ENCODE data around the gene HSD3B2. TPM values are rescaled to one million over a fixed set of nuclear protein-coding genes. Genes with fewer than 3 reads are reported as not detected.

HSD3B2 gene
- total and polyA plus RNA-seq, 2 experiments from 2014 or later, result 3.4 to 4.6 TPM

GRCh38 chr1:119391749-119392148 is 23.2 kb upstream of the HSD3B2 start:
- Histone ChIP-seq H3K4me3 (no peak overlapping the region), H2AFZ (no peak overlapping the region), H4K20me1 (ENCODE audit: insufficient read depth, poor library complexity, severe bottlenecking) (no peaks in the 10 kb centered on the region), H3K9me3 (ENCODE audit: low read depth) (no peaks in the 10 kb centered on the region), H3K27me3 (no peaks in the 10 kb centered on the region), H3K4me1 (ENCODE audit: insufficient read depth) (no peaks in the 10 kb centered on the region), H3K27ac (no peak overlapping the region), H3K36me3 (replicated peaks; ENCODE audit: insufficient read depth, low read depth) (no peaks in the 10 kb centered on the region), H3K9me2 (replicated peaks; ENCODE audit: insufficient read depth) (no peaks in the 10 kb centered on the region), H3K4me2 (no peak overlapping the region), H3K79me2 (no peaks in the 10 kb centered on the region)
- DNase-seq (ENCODE audit: low spot score), result no peak
- TF ChIP-seq EZH2 (IDR thresholded peaks at IDR 0.05; ENCODE audit: borderline replicate concordance), result no peak
- TF ChIP-seq EZH2phosphoT487 (IDR thresholded peaks at IDR 0.05; ENCODE audit: low read depth, severe bottlenecking, unreplicated experiment), result no peak
- TF ChIP-seq CTCF (IDR thresholded peaks at IDR 0.05; ENCODE audit: poor library complexity), result no peak
- WGBS (ENCODE audit: low lambda C conversion rate, missing lambda C conversion rate), result 82% methylated on average over 3 of the region's 3 CpGs

- TF ChIP-seq EZH2 (IDR thresholded peaks at IDR 0.05; ENCODE audit: borderline replicate concordance), result no peak
- no peak for TF ChIP-seq CTCF (IDR thresholded peaks at IDR 0.05; ENCODE audit: poor library complexity)
- TF ChIP-seq EZH2phosphoT487 (IDR thresholded peaks at IDR 0.05; ENCODE audit: low read depth, severe bottlenecking, unreplicated experiment), result no peak
- WGBS (ENCODE audit: low lambda C conversion rate, missing lambda C conversion rate), result 75% methylated on average over 1 of the region's 1 CpG
- Histone ChIP-seq H3K36me3 (replicated peaks; ENCODE audit: insufficient read depth, low read depth) (no peaks in the 10 kb centered on the region), H3K9me3 (ENCODE audit: low read depth) (no peaks in the 10 kb centered on the region), H3K27ac (no peak overlapping the region), H3K4me1 (ENCODE audit: insufficient read depth) (no peaks in the 10 kb centered on the region), H4K20me1 (ENCODE audit: insufficient read depth, poor library complexity, severe bottlenecking) (no peaks in the 10 kb centered on the region), H3K27me3 (no peaks in the 10 kb centered on the region), H2AFZ (no peak overlapping the region), H3K4me2 (no peak overlapping the region), H3K9me2 (replicated peaks; ENCODE audit: insufficient read depth) (no peaks in the 10 kb centered on the region), H3K79me2 (no peaks in the 10 kb centered on the region), H3K4me3 (no peak overlapping the region)
- DNase-seq (ENCODE audit: low spot score), result no peak
Measured at GRCh38 chr1:119394085-119394484, 20.9 kb upstream of the HSD3B2 start.

GRCh38 chr1:119396982-119397381 is 18.0 kb upstream of the HSD3B2 start:
- H3K4me2 ChIP-seq, result no peak overlapping the region
- no peaks in the 10 kb centered on the region for H3K27me3 ChIP-seq
- no peaks in the 10 kb centered on the region for H3K4me1 ChIP-seq (ENCODE audit: insufficient read depth)
- TF ChIP-seq CTCF (IDR thresholded peaks at IDR 0.05; ENCODE audit: poor library complexity) (no peak), EZH2phosphoT487 (IDR thresholded peaks at IDR 0.05; ENCODE audit: low read depth, severe bottlenecking, unreplicated experiment) (no peak), EZH2 (IDR thresholded peaks at IDR 0.05; ENCODE audit: borderline replicate concordance) (no peak)
- no peak overlapping the region for H2AFZ ChIP-seq
- no peaks in the 10 kb centered on the region for H3K36me3 ChIP-seq (replicated peaks; ENCODE audit: insufficient read depth, low read depth)
- H3K79me2 ChIP-seq, result no peaks in the 10 kb centered on the region
- peak overlapping the region; percentile 45 for H3K27ac ChIP-seq
- no peaks in the 10 kb centered on the region for H4K20me1 ChIP-seq (ENCODE audit: insufficient read depth, poor library complexity, severe bottlenecking)
- DNase-seq (ENCODE audit: low spot score), result no peak
- H3K4me3 ChIP-seq, result no peak overlapping the region
- no peaks in the 10 kb centered on the region for H3K9me2 ChIP-seq (replicated peaks; ENCODE audit: insufficient read depth)
- H3K9me3 ChIP-seq (ENCODE audit: low read depth), result no peaks in the 10 kb centered on the region

- H3K79me2 ChIP-seq, result no peaks in the 10 kb centered on the region
- TF ChIP-seq EZH2phosphoT487 (IDR thresholded peaks at IDR 0.05; ENCODE audit: low read depth, severe bottlenecking, unreplicated experiment) (no peak), CTCF (IDR thresholded peaks at IDR 0.05; ENCODE audit: poor library complexity) (no peak), EZH2 (IDR thresholded peaks at IDR 0.05; ENCODE audit: borderline replicate concordance) (no peak)
- H3K27me3 ChIP-seq, result no peaks in the 10 kb centered on the region
- H3K27ac ChIP-seq, result peak overlapping the region; percentile 45
- H3K9me2 ChIP-seq (replicated peaks; ENCODE audit: insufficient read depth), result no peaks in the 10 kb centered on the region
- no peaks in the 10 kb centered on the region for H4K20me1 ChIP-seq (ENCODE audit: insufficient read depth, poor library complexity, severe bottlenecking)
- H3K4me3 ChIP-seq, result no peak overlapping the region
- WGBS (ENCODE audit: low lambda C conversion rate, missing lambda C conversion rate), result 47% methylated on average over 3 of the region's 3 CpGs
- H3K4me2 ChIP-seq, result no peak overlapping the region
- H3K36me3 ChIP-seq (replicated peaks; ENCODE audit: insufficient read depth, low read depth), result no peaks in the 10 kb centered on the region
- DNase-seq (ENCODE audit: low spot score), result peak; percentile 33
- no peaks in the 10 kb centered on the region for H3K4me1 ChIP-seq (ENCODE audit: insufficient read depth)
- no peaks in the 10 kb centered on the region for H3K9me3 ChIP-seq (ENCODE audit: low read depth)
- no peak overlapping the region for H2AFZ ChIP-seq
Measured at GRCh38 chr1:119397986-119398385, 17.0 kb upstream of the HSD3B2 start.

Data from hepatocyte (in vitro differentiated cells).